Activated CD4-positive, alpha-beta T cell treated with anti-CD3 and anti-CD28 coated beads, Interleukin-2, amount 50 U/mL, for 4 hours (primary cell): ENCODE results near the gene ISG20L2.

Experiments used
- DNase-seq, 2 experiments: peaks; one replicate each; pipeline ENCODE4 v3.0.0-alpha.2; 2020

ISG20L2 gene

GRCh38 chr1:156705918-156706656, 22.5 kb downstream of the ISG20L2 start:
- peak; percentile 69 to 70 for DNase-seq

DNA sequence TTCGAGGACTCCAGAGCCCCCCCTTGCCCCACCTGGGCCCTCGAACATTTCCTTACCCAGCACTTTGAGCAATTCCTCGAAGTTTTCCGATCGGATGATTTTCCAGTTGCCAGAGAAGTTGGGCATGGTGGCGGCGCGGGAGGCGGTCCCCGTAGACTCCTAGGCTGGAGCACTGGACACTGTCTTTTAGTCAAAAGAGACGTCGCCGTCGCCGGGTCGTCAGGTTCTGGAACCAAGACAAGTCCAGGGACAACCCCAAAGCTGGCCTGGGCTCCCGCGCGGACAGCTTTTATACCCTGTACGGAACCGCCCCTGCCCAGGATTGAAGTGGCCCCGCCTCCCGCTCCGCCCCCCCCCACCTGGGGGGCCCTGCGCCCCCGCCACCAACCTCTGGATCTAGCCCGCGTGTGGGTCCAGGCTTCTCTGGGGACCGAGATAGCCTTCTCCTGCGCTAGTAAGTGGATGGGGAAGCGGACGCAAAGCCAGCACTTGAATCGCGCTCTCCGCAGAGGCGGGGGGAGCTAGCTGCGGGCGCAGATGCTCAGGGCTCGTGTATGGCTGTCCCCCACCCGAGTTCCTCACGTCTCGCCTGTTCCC, 23.1 kb downstream of the ISG20L2 start, which contains the start of gene CRABP2:
CRABP2 (minus strand) TSS at position 263 of the 597 bp plus-strand sequence; CDS start at position 126, 137 bp downstream.
- DNase-seq, result peak in 1 of 2 experiments; percentile 15

DNA sequence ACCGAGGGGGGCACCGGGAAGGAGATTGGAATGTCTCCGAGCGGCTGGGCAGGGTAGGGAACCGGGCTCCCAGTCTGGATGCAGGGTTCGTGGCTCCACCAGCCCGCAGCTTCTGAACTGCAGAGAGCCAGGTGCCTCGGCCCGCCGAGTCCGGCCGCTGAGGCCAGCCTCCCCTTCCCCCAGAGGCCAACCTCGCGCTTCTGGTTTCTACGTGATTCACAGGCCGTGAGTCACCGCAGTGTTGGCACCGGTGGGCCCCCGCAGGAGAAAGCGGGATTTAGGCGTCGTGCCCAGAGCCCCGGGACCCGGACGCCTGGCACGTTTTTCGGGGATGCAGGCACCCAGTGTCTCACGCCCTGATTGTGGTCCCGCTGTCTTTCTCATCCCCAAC, 23.6 kb downstream of the ISG20L2 start:
- DNase-seq, result peak; percentile 33 to 34

DNA sequence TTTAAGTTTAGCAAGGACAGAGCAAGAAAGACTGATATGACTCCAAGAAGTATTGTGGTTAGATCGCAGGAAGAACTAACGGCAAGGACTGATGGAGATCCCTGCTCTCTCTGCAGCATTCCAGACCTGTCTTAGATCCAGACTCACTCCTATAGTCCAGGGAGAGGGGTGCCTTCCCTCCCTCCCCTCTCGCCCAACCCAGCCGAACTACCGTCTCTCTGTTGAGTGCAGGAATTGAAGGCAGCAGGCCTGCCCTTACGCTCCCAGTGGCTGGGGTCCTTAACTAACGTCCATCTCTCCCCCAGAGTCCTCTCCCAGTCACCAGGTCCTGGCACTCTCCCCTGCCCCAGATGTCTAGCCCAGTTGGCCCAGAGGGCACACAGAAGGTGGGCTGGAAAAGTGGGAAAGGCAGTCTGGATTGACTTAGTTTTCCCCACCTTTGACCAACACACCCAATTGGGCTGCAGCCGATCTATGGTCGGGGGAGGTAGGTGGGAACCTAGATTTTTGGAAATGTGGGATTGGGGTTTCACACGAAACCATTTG, 24.3 kb downstream of the ISG20L2 start:
- no peak for DNase-seq

DNA sequence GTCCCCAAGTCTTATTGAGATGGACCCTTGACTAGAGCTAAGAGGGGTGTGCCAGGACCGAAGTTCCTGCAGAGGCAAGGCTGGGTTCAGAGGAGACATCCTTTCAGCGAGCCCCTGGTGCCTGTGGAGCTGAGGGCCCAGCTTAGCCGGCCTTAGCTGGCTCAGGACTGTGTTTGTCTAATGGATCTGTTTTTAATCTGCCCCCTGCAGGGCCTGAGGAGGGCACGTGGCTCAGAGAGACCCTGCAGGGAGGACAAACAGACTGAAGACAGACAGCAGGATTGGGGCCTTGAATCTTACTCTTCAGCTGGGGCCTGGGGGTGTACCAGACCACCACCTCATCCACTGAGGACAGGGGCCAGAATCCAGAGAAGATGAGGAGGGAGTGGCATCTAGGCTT, 24.8 kb downstream of the ISG20L2 start:
- DNase-seq, result no peak

DNA sequence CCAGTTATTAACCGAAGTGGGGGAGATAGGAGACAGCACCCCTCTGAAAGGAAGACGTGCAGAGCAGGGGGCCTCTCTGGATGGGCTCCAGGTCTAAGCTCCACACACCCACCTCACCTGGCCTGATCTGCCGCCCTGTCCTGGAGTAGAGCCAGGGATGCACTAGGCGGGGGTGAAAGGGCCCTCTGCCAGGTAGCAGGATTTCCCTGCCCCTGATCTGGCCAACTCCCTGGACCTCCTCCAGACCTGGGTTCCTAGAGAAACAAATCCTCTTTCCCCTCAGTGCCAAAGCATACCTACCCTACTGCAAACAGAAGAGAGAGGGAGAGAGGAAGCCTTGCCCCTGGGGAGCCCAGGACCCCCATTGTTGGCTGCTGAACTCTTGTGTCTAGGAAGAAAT, 25.2 kb downstream of the ISG20L2 start:
- DNase-seq, result no peak

- DNase-seq, result no peak
Observed at GRCh38 chr1:156700736-156701531, 27.6 kb downstream of the ISG20L2 start.

DNA sequence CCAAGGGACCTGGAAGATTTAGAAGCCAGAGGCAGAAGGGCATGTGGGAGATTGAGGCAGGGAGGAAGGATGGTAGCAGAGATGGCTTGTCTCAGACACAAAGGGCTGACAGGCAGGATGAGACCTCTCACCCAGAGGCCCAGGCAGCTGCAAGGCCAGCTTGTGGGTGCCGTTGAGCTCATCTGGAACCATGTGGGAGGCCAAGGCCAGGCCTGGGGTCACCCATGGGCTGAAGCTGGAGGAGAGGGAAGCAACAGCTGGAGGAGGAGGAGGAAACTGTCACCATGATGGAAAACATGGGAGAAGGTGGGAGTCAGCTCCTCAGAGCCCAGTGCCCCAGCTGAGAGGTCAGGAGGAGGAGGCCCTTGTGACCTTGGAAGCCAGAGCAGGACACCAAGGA, 29.6 kb downstream of the ISG20L2 start:
- no peak for DNase-seq

DNA sequence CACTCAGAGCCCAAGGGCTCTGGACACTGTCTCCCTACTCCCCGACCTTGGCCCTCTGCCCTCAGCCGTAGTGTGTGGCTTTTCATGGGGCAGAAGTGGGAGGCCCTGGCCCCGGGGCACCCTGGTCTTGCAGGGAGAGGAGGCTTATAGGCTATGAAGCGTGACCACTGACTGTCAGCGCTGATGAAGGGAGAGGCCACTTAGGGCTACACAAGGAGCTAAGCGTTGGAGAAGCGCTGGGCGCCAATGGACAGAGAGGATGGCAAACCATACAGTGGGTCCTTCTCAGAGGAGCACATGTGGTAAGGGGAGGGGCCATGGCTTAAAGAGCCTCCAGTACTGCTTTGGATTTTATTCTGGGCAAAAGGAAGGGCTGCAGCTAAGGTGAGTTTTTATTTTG, 31.1 kb downstream of the ISG20L2 start:
- no peak for DNase-seq

DNA sequence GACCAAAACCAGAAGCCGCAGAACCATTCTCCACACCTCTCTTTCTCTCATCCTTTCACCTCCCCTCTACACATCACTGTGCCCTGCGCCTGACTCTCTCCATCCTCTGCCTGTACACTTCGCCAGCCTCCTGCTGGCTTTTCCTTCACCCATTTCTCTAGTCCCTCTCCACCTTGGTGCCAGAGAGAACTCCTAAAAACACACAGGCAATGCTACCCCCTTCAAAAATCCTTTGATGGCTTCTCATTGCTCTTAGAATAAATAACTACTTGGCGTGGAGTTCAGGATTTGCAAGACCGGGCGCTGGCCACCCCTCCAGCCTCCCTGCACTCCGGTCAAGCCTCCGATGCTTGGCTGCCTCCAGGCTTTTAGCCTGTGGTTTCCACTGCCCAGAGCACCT, 31.8 kb downstream of the ISG20L2 start:
- no peak for DNase-seq

- DNase-seq, result no peak
Observed at GRCh38 chr1:156694690-156694962, 33.9 kb downstream of the ISG20L2 start.

DNA sequence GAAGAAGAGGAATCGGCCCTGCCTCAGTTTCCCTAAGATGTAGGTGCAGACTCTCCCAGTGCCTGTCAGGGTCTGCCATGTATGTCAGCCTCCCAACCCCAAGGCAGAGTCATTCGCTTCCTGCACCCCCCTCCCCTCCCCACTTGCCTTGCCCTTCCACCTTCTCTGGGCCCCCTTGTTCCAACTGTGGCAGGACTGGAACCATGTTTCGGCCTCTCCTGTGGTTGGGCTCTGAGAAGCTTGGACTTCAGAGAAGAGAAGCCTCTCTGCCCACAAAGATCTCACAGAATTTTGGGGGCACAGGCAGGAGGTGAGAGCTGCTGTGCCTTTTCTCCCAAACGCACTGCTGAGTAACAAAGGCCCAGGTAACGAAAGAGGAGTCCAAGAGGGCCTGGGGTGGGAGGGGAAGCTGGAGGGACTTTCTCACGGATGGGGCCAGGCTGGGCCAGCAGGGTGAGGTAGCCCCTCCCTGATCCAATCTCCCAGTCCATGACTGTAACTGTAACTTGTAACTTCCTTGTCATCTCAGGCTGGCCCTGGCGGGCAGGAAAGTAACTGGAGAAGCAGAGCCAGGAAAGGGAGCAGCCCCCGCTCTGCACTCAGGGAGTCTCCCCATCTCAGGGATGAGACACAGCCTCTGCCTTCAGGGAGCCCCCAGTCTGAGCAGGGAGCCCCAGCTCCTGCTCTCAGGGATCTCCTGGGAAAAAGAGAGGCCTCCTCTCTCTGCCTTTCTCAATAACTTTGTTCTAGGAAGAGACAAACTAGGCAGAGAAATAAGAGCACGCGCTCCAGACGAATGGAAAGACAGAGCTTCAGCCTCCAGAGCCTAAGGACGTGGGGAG, 34.5 kb downstream of the ISG20L2 start:
- DNase-seq, result no peak

DNA sequence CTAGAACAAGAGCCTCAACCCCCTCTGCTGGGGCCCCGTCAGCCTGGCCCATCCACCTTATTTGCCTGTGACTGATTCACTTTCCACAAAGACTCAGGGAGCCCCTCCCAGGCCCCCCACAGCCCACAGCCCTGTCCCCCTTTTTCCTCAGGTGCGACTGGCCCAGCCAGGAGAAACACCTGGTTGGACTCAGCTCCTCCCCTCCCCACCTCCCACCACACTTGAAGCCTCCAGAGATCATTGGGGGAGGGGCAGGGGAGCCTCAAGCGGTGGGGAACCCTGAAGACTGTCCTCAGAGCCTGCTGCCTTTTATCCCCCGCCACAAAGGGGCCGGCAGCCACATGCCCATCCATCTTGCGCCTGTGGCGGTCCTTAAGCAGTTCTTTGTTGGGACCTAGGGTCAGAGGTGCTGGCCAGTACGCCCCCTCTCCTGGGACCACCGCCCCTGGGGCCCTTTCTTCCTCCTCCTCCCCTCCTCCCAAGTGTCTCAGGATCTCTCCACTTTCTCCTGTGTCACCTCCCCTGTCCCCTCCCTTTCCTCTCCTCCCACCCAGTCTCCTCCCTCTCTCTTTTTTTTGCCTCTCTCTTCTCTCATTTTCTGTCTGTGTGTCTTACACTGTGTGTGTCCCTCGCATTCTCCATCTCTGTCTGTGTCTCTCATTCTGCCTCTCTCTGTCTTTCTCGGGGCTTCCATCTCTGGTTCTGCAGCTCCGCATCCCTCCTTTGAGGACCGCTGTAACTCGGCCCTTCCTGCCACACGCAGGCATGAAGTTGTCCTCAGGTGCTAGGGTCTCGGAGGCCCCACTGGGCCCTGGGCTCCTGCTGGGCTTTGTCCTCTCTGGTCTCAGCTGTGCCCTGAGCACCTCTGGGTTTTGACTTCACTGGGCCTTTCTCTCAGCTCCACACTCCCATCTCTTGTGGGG, 35.4 kb downstream of the ISG20L2 start:
- no peak for DNase-seq

- DNase-seq, result no peak
Observed at GRCh38 chr1:156692441-156692924, 36.1 kb downstream of the ISG20L2 start.

GRCh38 chr1:156691665-156692440, 36.7 kb downstream of the ISG20L2 start:
- no peak for DNase-seq

DNA sequence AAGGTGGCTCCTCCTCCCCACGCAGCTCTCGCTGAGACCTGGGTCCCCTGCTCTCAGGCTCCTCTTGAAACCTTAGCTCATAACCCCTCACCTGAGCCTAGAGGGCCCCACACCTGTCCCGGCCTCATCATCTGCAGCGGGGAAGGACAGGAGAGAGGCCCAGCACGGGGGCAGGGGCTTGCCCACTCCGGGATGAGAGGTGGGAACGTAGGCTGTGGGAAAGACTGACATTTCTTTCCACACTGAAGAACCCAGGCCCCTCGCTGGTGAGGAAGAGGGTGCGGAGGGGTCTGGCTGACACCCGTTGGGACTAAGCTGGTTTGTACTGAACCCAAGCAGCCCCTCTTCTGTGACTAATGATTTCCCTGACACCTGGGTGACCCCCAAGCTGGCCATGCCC, 37.4 kb downstream of the ISG20L2 start:
- no peak for DNase-seq

DNA sequence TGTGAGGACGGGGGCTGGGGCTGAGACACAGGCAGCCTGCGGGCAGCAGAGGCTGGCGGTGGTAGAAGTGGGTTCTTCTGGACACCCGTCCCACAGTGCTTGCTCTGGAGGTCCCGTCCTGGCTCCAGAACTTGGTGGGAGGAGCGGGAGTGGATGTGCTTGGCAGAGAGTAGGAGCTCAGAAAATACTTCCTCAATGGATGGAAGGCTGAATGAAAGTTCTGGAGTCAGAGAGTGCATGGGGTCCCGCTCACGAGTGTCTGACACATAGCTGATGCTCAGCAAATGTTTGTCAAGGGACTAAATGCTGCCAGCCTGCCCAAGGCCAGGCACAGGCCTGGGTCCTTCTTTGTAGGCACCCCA, 37.9 kb downstream of the ISG20L2 start:
- no peak for DNase-seq

GRCh38 chr1:156689953-156690674, 38.5 kb downstream of the ISG20L2 start:
- no peak for DNase-seq

DNA sequence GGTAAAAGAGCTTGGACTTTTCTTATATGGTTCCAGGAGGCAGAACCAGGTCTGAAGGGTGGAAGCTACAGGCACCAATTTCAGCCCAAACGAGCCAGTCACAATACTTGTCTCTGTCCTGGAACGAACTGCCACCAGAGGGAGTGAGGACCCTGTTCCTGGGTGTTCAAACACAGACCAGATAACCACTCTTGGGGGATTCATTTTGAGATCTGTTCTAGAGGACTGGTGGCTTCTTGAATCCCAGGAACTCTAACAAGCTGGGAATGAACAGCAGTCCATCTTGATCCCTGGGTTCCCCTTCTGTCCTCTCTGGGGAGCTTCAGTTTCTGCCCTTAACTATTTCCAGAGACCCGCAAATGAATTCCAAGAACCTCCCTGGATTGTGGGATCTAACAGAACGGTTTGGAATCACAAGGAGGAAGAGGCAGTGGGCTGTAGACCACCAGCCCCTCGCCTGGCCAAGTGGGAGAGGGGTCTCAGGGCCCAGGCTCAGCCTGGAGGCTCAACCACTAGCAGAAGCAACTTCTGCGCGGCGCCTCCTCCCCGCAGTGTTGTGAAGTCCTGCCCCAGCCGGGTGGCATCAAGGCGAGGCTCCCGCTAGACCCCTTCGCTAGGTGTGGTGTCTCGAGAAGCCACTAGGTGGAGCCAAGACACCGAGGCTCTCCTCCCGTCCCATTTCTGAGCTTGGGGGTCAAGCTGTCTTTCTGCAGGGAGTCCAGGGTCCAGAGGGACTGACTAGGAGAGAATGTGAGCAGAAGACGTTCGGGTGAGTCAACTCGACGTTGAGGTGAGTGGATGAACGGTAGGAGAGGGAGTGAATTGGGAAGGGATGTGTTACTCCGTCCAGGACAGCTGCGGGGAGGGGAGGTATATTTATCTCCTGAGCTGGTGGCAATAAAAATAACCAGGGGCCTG, 39.3 kb downstream of the ISG20L2 start:
- DNase-seq, result peak; percentile 71 to 72
